HepG2 (cell line): ENCODE measurements around the gene MB. TPM values are rescaled to one million over a fixed set of nuclear protein-coding genes. Genes with fewer than 3 reads are reported as not detected.

Experiments used
- ATAC-seq: fragments of 200-7000 bp; cut with Tn5 transposase; 3 replicates; pipeline ENCODE4 v1.9.1; 2020; ENCODE audit warnings: mild to moderate bottlenecking, moderate library complexity
- BruUV-seq: library from RNA; stranded (reverse); fragments of 400-500 nt; replicated peaks from 2 replicates; lab custom pipeline; 2021; lab: Mats Ljungman, UMichigan
- CTCF ChIA-PET: fragments of 300-600 bp; formaldehyde crosslinking; extraction: SDS; loops from one replicate; lab custom pipeline; 2021; ENCODE audit warnings: low total read pairs, inconsistent platforms, low intra/inter-chr PET ratio; lab: Yijun Ruan, JAX
- POLR2A ChIA-PET: fragments of 350-600 bp; sonication (Branson Sonifier 250); formaldehyde crosslinking; loops from one replicate; lab custom pipeline; 2020; ENCODE audit warnings: antibody characterized with exemption, inconsistent platforms; lab: Yijun Ruan, JAX
- DNase-seq: peaks from one replicate; pipeline ENCODE4 v3.0.0-alpha.2; 2015; ENCODE audit warnings: low spot score
- FAIRE-seq: peaks from 3 replicates; lab custom pipeline; 2011; peaks lifted over from hg19 to GRCh38; lab: Jason Lieb, UNC
- H2AFZ ChIP-seq: one replicate; pipeline ENCODE4 v1.6.1; 2011; ENCODE audit warnings: low read length, inconsistent platforms
- H3K27ac ChIP-seq: fragments of 300-600 bp; 3 replicates; pipeline ENCODE4 v1.8.0; 2011; ENCODE audit warnings: mixed run types, mild to moderate bottlenecking, mixed read lengths, low read length, inconsistent platforms; ENCODE audit not compliant: insufficient read depth; ENCODE audit errors: extremely low read length
- H3K27me3 ChIP-seq, 2 experiments: fragments of 200-600 bp in 1 of 2; 2 replicates in 1 of 2; 3 replicates in 1 of 2; pipeline versions ENCODE4 v1.6.0 to v1.8.0; 2011; ENCODE audit warnings: low read length in 2 of 2, mild to moderate bottlenecking in 2 of 2, moderate library complexity in 2 of 2, inconsistent platforms in 1 of 2; ENCODE audit not compliant: insufficient read depth in 2 of 2, control insufficient read depth in 1 of 2
- H3K36me3 ChIP-seq, 2 experiments: fragments of 200-600 bp in 1 of 2; replicated peaks in 1 of 2; 2 replicates in 1 of 2; 3 replicates in 1 of 2; pipeline versions ENCODE4 v1.5.1 to v1.8.0; 2011; ENCODE audit warnings: low read length in 2 of 2, inconsistent platforms in 1 of 2; ENCODE audit not compliant: insufficient read depth in 2 of 2, control insufficient read depth in 1 of 2
- H3K4me1 ChIP-seq: 2 replicates; pipeline ENCODE4 v1.5.1; 2012; ENCODE audit warnings: low read length, inconsistent platforms; ENCODE audit not compliant: insufficient read depth
- H3K4me2 ChIP-seq: 2 replicates; pipeline ENCODE4 v1.6.0; 2011; ENCODE audit warnings: low read depth, low read length, inconsistent platforms
- H3K4me3 ChIP-seq, 3 experiments: fragments of 200-600 bp in 1 of 3; sonication (generic), shearing (Covaris generic) in 1 of 3; replicated peaks in 1 of 3; 2 replicates each; pipeline ENCODE4 v1.5.1; 2011 to 2016; ENCODE audit warnings: low read length in 3 of 3, inconsistent platforms in 2 of 3, low read depth in 2 of 3, mild to moderate bottlenecking in 2 of 3, control low read depth in 1 of 3, mixed read lengths in 1 of 3; ENCODE audit not compliant: insufficient read depth in 1 of 3
- H3K79me2 ChIP-seq: one replicate; pipeline ENCODE4 v1.6.1; 2011; ENCODE audit warnings: low read length, inconsistent platforms; ENCODE audit not compliant: insufficient read depth
- H3K9ac ChIP-seq: 2 replicates; pipeline ENCODE4 v1.6.0; 2011; ENCODE audit warnings: mild to moderate bottlenecking, low read depth, low read length, inconsistent platforms; ENCODE audit not compliant: insufficient read depth
- H3K9me3 ChIP-seq: 2 replicates; pipeline ENCODE4 v1.5.1; 2012; ENCODE audit warnings: mild to moderate bottlenecking, low read length
- H4K20me1 ChIP-seq: 2 replicates; pipeline ENCODE4 v1.6.0; 2011; ENCODE audit warnings: inconsistent platforms, mild to moderate bottlenecking, low read length, moderate library complexity; ENCODE audit not compliant: insufficient read depth
- CREBL2 ChIP-seq: sonication (generic); formaldehyde crosslinking; IDR thresholded peaks from 2 replicates; pipeline ENCODE4 v1.8.1; 2023; ENCODE audit warnings: missing genetic modification reagents, mild to moderate bottlenecking, borderline replicate concordance
- GRHL1 ChIP-seq: sonication (generic); formaldehyde crosslinking; conservative IDR thresholded peaks from 2 replicates; pipeline ENCODE4 v1.8.0; 2022; ENCODE audit warnings: missing genetic modification reagents
- MNT ChIP-seq: fragments of 450-650 bp; IDR thresholded peaks from 2 replicates; pipeline ENCODE4 v1.6.1; 2016
- MZF1 ChIP-seq: sonication (generic); formaldehyde crosslinking; IDR thresholded peaks from 2 replicates; pipeline ENCODE4 v1.8.1; 2023; ENCODE audit warnings: mild to moderate bottlenecking, missing genetic modification reagents, borderline replicate concordance
- NFKB2 ChIP-seq: sonication (generic); formaldehyde crosslinking; IDR thresholded peaks from 2 replicates; pipeline ENCODE4 v1.4.0; 2020; ENCODE audit warnings: missing genetic modification reagents, borderline replicate concordance
- U2AF2 ChIP-seq: fragments of 200-400 bp; formaldehyde crosslinking; IDR thresholded peaks from 2 replicates; pipeline ENCODE4 v1.6.1; 2017; ENCODE audit warnings: low read depth, mild to moderate bottlenecking, low read length
- ZNF562 ChIP-seq: sonication (generic); formaldehyde crosslinking; IDR thresholded peaks from 2 replicates; pipeline ENCODE4 v1.8.0; 2022; ENCODE audit warnings: missing genetic modification reagents, borderline replicate concordance
- ZNF563 ChIP-seq: sonication (generic); formaldehyde crosslinking; IDR thresholded peaks from 2 replicates; pipeline ENCODE4 v1.8.0; 2022; ENCODE audit warnings: mild to moderate bottlenecking, moderate library complexity, missing genetic modification reagents
- ZNF788 ChIP-seq: sonication (generic); formaldehyde crosslinking; IDR thresholded peaks from 2 replicates; pipeline ENCODE4 v1.5.0; 2020; ENCODE audit warnings: mild to moderate bottlenecking, missing genetic modification reagents, borderline replicate concordance
- WGBS: methylation state at CpG from one replicate; pipeline ENCODE4 v1.1.6; 2017; ENCODE audit warnings: low lambda C conversion rate; 5-methylcytosine and 5-hydroxymethylcytosine counted together
- in situ Hi-C: cut with HindIII; loops from 2 replicates; pipeline ENCODE4 v1.10.0; 2017; ENCODE audit warnings: low pct_unique_long_range_greater_than_20kb; ENCODE audit not compliant: extremely low pct_ligation_motif_present
- intact Hi-C: fragments of 100-400 bp; cut with micrococcal nuclease; formaldehyde crosslinking; loops from one replicate; pipeline ENCODE4 v1.10.0; 2022; ENCODE audit not compliant: unreplicated experiment
- polyA plus RNA-seq, 8 experiments: library from polyadenylated mRNA; depleted of rRNA in 3 of 8; stranded (reverse) in 7 of 8; unstranded in 1 of 8; fragments of >200 nt; fragmentation: Illumina TruSeq in 4 of 8; extraction: Trizol in 4 of 8; gene quantifications; 2 replicates each; pipeline versions ENCODE4 v1.2.1 to v1.2.3, GENCODE V29; 2011 to 2016; ENCODE audit warnings: low read depth in 4 of 8, missing spikeins in 1 of 8, mixed read lengths in 1 of 8; ENCODE audit not compliant: insufficient read depth in 1 of 8
- total RNA-seq, 5 experiments: library from RNA; depleted of rRNA; stranded (reverse); fragments of >200 nt; fragmentation: Illumina TruSeq; extraction: Trizol; gene quantifications; 2 replicates each; pipeline ENCODE4 v1.2.3, GENCODE V29; 2016; ENCODE audit warnings: low read depth in 1 of 5

The MB gene
- total and polyA plus RNA-seq, 2 of the 13 experiments (the other 11 are each of a cell fraction or from before 2014, with no cell fraction given), result 0.07 TPM; not detected in 1

GRCh38 chr22:35601013-35601580, 16.0 kb downstream of the MB start (continued):
- TF ChIP-seq GRHL1 (no peak), ZNF788 (CRISPR knock-in tag) (no peak), MNT (peak; percentile 91)

- CTCF ChIA-PET, result no interaction called here
- no peak for FAIRE-seq
- Histone ChIP-seq H4K20me1 (no peaks in the 10 kb centered on the region), H3K79me2 (no peaks in the 10 kb centered on the region), H3K9me3 (no peaks in the 10 kb centered on the region), H3K27ac (no peak overlapping the region), H2AFZ (no peak overlapping the region), H3K27me3 (peaks cover 2 to 6% of the 10 kb centered on the region in 2 experiments; a peak in 3 of 5 replicates), H3K36me3 (no peaks in the 10 kb centered on the region), H3K9ac (no peak overlapping the region), H3K4me1 (no peaks in the 10 kb centered on the region), H3K4me3 (no peak overlapping the region), H3K4me2 (no peak overlapping the region)
- DNase-seq, result no peak
- 77% methylated on average over 12 of the region's 12 CpGs for WGBS
- no peak for ATAC-seq
- POLR2A ChIA-PET, result no interaction called here
- in situ Hi-C loops (no loop called here), intact Hi-C loops (no loop called here)
- no peak for TF ChIP-seq NFKB2 (CRISPR knock-in tag)
- no peak for TF ChIP-seq MZF1 (CRISPR knock-in tag)
- no peak for TF ChIP-seq ZNF563 (CRISPR knock-in tag)
- no peak for TF ChIP-seq U2AF2
- no peak for TF ChIP-seq ZNF562 (CRISPR knock-in tag)
- no peak for TF ChIP-seq CREBL2 (CRISPR knock-in tag)
- no TSS peak for BruUV-seq
Observed at GRCh38 chr22:35600476-35600875, 16.7 kb downstream of the MB start.
